Aorta (tissue), 5 donors: ENCODE measurements around the gene LYPLA2. TPM values are rescaled to one million over a fixed set of nuclear protein-coding genes. Genes with fewer than 3 reads are reported as not detected.
"Not testable (repeated sequence)": the region's sequence is repeated elsewhere in the genome, so short reads cannot be mapped to it uniquely, and the experiment has no call there.

Experiments used
- ATAC-seq: fragments of 200-7000 bp; cut with Tn5 transposase; one replicate; pipeline ENCODE4 v1.9.1; 2022; ENCODE audit warnings: moderate library complexity; ENCODE audit not compliant: low FRiP score
- DNase-seq, 2 donors: peaks; one replicate each; pipeline ENCODE4 v3.0.0-alpha.2; 2020
- H3K27ac ChIP-seq, 2 donors: one replicate each; pipeline ENCODE4 v1.5.1; 2013; ENCODE audit warnings: low read length in 2 of 2, mild to moderate bottlenecking in 2 of 2, moderate library complexity in 2 of 2, control low read depth in 1 of 2, inconsistent platforms in 1 of 2, low read depth in 1 of 2
- H3K27me3 ChIP-seq, 2 donors: one replicate each; pipeline ENCODE4 v1.6.1; 2013; ENCODE audit warnings: control low read depth in 1 of 2, low read length in 1 of 2, mild to moderate bottlenecking in 1 of 2, moderate library complexity in 1 of 2; ENCODE audit not compliant: insufficient read depth in 2 of 2, control insufficient read depth in 1 of 2
- H3K36me3 ChIP-seq, 2 donors: one replicate each; pipeline ENCODE4 v1.6.1; 2013; ENCODE audit warnings: control low read depth in 1 of 2, low read length in 1 of 2, mild to moderate bottlenecking in 1 of 2; ENCODE audit not compliant: insufficient read depth in 2 of 2, control insufficient read depth in 1 of 2
- H3K4me1 ChIP-seq, 2 donors: one replicate each; pipeline ENCODE4 v1.6.1; 2013; ENCODE audit warnings: low read length in 2 of 2, control low read depth in 1 of 2, mild to moderate bottlenecking in 1 of 2, moderate library complexity in 1 of 2; ENCODE audit not compliant: insufficient read depth in 2 of 2, control insufficient read depth in 1 of 2
- H3K4me3 ChIP-seq, 2 donors: one replicate each; pipeline ENCODE4 v1.5.1; 2013; ENCODE audit warnings: low read length in 2 of 2, control low read depth in 1 of 2, mild to moderate bottlenecking in 1 of 2
- H3K9me3 ChIP-seq: one replicate; pipeline ENCODE4 v1.6.1; 2013; ENCODE audit warnings: mild to moderate bottlenecking, low read length; ENCODE audit not compliant: control insufficient read depth
- WGBS, 2 donors: extraction: QIAGEN DNeasy Blood & Tissue Kit; methylation state at CpG; one replicate each; pipeline ENCODE4 v1.1.7; 2013; 5-methylcytosine and 5-hydroxymethylcytosine counted together
- intact Hi-C, 2 donors: fragments of 100-400 bp; cut with DNase I; formaldehyde crosslinking; loops; one replicate each; pipeline versions ENCODE4 v1.14.2 to v1.15.0; 2022
- polyA plus RNA-seq, 2 donors: library from polyadenylated mRNA; stranded (reverse); fragments of 200-250 nt; gene quantifications; one replicate each; pipeline ENCODE4 v1.2.3, GENCODE V29; 2013
- total RNA-seq, 2 donors: library from RNA; stranded (reverse); fragmentation: NEBNext Ultra II Directional; extraction: Animal tissue kit (Norgen Biotek cat#: 25700); gene quantifications; one replicate each; pipeline ENCODE4 v1.2.1, GENCODE V29; 2021
- donor health status: healthy with polysubstance abuse.
- donor health status: Bipolar disorder and iron deficiency.
- donor health status: DM: no; HTN: no; CAD: no.
- donor health status: DM: no; HTN: no; CAD: no.
- donor health status: DM: yes; HTN: yes; CAD: no.

LYPLA2 gene
- total and polyA plus RNA-seq, 4 donors = 17.3 to 32.5 (median 30.6) TPM

DNA sequence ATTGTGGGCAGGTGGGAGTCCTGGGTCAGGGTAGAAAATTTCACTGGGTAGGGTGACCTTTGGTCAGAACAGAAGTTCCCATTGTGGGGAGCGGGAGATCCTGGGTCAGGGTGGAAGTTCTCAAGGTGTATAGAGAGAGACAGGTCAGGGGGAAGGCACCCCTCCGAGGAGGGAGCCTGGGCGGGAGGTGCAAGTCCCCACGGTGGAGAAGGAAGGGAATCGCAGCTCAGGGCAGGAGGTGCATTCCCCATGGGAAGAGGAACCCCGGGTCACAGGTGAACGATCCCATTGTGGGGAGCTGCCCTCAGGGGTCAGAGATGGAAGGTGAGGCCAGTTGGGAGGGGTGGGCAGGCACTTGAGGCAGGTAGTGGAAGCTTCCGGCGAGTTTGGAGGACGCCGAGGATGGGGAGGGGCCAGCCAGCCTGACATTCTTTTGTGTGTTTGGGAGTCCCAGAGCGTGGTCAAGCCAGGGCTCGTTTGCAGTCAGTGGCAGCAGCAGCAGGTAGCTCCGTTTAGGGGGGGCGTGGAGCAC lies 637 bp downstream of the LYPLA2 start:
- Histone ChIP-seq H3K4me1 (no peaks in the 10 kb centered on the region), H3K27ac (no peak overlapping the region), H3K4me3 (peak overlapping the region; percentile 46 to 57), H3K36me3 (peaks cover 0 to 6% of the 10 kb centered on the region in 2 donors), H3K27me3 (no peaks in the 10 kb centered on the region), H3K9me3 (no peaks in the 10 kb centered on the region)
- DNase-seq = no peak
- intact Hi-C loops = no loop called here
- WGBS, 2 donors = 0% methylated on average over 15 of the region's 15 CpGs
- no peak for ATAC-seq

DNA sequence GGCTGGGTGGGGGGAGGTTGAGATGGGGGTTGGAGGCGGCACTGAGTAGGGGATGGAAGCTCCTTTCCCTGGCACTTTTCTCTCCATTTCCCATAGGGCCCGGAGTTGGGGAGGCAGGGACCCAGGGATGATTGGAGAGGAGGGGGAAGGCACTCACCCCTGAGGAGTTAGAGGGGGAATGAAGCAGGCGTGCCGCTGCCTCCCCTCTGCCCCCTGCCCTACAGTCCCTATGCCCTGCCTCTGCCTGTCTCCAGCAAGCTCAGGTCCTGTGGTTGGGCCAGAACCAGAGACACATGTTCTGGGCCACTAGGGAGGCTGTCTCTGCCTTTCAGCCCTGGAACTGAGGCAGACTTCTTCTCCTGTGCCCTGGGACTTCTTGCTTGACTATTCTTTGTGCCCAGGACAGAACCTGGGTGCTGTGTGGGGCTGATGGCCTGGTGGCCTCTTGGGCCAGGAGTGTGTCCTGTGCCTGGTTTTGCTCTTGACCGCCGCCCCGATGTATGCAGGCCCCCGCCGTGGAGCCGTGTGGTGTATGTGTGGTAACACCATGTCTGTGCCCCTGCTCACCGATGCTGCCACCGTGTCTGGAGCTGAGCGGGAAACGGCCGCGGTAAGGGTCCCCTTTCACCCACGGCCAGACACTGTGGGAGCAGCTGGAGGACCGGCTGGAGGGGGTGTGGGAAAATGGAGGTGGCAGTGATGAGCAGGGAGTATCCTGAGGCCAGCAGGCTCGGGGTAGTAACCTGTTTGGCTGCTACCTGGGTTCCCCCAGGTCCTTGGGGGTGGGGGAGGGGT lies 1.4 kb downstream of the LYPLA2 start:
- 59 to 61% methylated on average over 19 of the region's 19 CpGs for WGBS, 2 donors
- DNase-seq (no peak), ATAC-seq (no peak)
- Histone ChIP-seq H3K27me3 (no peaks in the 10 kb centered on the region), H3K4me1 (no peaks in the 10 kb centered on the region), H3K36me3 (peaks cover 0 to 3% of the 10 kb centered on the region in 2 donors), H3K27ac (no peak overlapping the region), H3K4me3 (no peak overlapping the region), H3K9me3 (no peaks in the 10 kb centered on the region)
- intact Hi-C loops = no loop called here

DNA sequence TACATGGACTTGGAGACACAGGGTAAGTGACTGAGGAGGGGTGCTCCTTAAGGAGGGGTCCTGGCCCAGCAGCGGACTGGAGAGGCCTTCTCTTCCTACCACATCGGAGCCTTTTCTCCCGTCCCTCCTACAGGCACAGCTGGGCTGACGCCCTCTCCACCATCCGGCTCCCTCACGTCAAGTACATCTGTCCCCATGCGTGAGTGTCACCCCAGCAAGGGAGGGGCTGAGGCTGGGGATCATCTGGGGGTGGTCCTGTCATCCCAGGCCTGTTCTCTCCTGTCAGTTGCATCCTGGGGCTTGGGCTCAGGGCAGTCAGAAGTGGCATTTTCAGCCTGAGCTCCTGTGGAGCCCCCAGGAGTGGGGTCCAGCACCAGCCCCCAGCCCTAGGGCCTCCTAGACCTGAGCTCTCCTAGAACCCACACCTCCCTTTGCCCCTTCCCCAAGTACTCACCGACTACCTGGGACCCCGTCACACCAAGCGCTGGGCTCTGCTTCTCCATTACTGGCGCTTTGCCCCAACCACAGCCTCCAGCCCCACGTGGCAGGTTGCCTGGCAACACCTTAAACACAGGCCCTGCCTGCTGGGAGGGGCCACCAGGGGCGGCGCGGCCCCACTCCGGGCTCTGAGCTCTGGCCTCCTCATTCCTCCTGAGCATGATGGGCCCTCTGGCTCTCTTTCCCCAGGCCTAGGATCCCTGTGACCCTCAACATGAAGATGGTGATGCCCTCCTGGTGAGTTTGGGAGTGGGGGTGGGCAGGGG lies 2.3 kb downstream of the LYPLA2 start:
- Histone ChIP-seq H3K36me3 (no peaks in the 10 kb centered on the region), H3K9me3 (no peaks in the 10 kb centered on the region), H3K27ac (no peak overlapping the region), H3K27me3 (no peaks in the 10 kb centered on the region), H3K4me3 (no peak overlapping the region), H3K4me1 (no peaks in the 10 kb centered on the region)
- DNase-seq = no peak
- ATAC-seq = no peak
- WGBS, 2 donors = 56 to 58% methylated on average over 16 of the region's 16 CpGs
- intact Hi-C loops = no loop called here

DNA sequence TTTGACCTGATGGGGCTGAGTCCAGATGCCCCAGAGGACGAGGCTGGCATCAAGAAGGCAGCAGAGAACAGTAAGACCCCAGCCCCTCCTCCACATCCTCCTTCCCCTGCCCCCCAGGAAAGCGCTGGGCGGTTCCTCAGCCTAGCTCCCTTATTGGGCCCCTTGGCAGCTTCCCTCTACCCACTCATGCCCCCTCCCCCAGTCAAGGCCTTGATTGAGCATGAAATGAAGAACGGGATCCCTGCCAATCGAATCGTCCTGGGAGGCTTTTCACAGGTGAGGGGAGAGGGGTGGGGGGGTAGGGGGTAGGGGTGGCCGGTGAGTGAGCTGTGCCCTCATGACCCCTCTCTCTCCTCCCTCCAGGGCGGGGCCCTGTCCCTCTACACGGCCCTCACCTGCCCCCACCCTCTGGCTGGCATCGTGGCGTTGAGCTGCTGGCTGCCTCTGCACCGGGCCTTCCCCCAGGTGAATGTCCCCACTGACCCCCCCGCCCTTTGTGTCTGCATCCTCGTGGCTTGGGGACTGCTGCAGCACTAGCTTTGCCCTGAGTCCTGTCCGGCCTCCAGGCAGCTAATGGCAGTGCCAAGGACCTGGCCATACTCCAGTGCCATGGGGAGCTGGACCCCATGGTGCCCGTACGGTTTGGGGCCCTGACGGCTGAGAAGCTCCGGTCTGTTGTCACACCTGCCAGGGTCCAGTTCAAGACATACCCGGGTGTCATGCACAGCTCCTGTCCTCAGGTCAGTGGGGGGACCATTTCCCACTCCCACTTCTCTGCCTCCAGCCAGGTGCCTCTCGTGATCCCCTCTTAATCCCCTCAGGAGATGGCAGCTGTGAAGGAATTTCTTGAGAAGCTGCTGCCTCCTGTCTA lies 3.2 kb downstream of the LYPLA2 start:
- no peaks in the 10 kb centered on the region for H3K27me3 ChIP-seq
- H3K9me3 ChIP-seq = no peaks in the 10 kb centered on the region
- no peak overlapping the region for H3K4me3 ChIP-seq
- H3K27ac ChIP-seq = no peak overlapping the region
- ATAC-seq (no peak), DNase-seq (no peak)
- intact Hi-C loops = no loop called here
- no peaks in the 10 kb centered on the region for H3K4me1 ChIP-seq
- WGBS, 2 donors = 65 to 73% methylated on average over 20 to 21 of the region's 21 CpGs
- H3K36me3 ChIP-seq = no peaks in the 10 kb centered on the region

DNA sequence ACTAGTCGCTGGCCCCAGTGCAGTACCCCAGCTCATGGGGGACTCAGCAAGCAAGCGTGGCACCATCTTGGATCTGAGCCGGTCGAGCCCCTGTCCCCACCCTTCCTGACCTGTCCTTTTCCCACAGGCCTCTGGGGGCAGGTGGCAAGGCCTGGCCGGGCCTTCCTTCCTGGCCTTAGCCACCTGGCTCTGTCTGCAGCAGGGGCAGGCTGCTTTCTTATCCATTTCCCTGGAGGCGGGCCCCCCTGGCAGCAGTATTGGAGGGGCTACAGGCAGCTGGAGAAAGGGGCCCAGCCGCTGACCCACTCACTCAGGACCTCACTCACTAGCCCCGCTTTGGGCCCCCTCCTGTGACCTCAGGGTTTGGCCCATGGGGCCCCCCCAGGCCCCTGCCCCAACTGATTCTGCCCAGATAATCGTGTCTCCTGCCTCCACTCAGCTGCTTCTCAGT lies 3.8 kb downstream of the LYPLA2 start:
- 65 to 80% methylated on average over 8 to 9 of the region's 9 CpGs for WGBS, 2 donors

DNA sequence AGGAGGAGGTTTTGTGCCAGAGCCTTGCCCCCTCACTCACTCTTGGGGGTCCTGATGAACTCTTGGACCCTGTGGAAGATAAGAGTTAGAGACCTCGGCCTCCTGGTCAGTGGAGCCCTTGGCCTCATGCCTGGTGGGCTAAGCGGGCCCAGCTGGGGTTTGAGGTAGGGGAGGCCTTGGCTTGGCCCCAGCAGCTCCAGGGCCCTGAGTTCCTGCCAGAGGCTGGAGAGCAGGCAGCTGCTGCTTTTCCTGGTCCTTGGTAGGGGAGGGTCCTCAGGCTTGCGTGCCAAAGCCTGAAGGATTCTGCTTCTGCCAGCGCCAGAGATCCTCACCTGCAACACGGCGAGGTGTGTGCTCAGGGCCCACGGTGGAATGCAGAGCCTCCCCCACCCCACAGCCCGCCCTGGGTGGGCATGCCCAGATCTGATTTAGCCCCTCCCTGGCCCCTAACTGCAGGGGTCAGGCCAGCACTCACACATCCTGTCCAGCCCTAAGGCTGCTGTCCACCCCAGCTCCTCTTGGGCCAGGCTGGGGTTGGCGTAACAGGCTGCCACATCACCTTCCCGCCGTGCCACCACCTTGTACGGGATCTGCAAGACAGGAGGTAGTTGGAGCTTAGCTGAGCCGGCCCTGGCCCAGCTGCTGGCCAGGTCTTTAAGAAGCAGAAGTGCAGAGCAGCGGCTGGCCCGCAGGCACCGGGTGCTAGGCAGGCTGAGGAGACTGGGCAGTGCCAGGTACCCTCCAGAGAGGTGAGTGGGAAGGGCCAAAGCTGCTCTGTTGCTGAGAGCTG lies 4.9 kb downstream of the LYPLA2 start:
- H3K4me3 ChIP-seq = no peak overlapping the region
- 79 to 80% methylated on average over 15 to 16 of the region's 16 CpGs for WGBS, 2 donors
- H3K27ac ChIP-seq = no peak overlapping the region
- H3K9me3 ChIP-seq = no peaks in the 10 kb centered on the region
- peaks cover 0 to 4% of the 10 kb centered on the region in 2 donors for H3K4me1 ChIP-seq
- DNase-seq (no peak), ATAC-seq (no peak)
- no peaks in the 10 kb centered on the region for H3K27me3 ChIP-seq
- intact Hi-C loops = no loop called here
- H3K36me3 ChIP-seq = no peaks in the 10 kb centered on the region

More for the DNA sequence above, 3.8 kb downstream of the LYPLA2 start:
- H3K4me3 ChIP-seq, ATAC-seq, H3K27me3 ChIP-seq, DNase-seq, H3K9me3 ChIP-seq, intact Hi-C loops, H3K36me3 ChIP-seq, H3K27ac ChIP-seq, H3K4me1 ChIP-seq: not testable (repeated sequence)

DNA sequence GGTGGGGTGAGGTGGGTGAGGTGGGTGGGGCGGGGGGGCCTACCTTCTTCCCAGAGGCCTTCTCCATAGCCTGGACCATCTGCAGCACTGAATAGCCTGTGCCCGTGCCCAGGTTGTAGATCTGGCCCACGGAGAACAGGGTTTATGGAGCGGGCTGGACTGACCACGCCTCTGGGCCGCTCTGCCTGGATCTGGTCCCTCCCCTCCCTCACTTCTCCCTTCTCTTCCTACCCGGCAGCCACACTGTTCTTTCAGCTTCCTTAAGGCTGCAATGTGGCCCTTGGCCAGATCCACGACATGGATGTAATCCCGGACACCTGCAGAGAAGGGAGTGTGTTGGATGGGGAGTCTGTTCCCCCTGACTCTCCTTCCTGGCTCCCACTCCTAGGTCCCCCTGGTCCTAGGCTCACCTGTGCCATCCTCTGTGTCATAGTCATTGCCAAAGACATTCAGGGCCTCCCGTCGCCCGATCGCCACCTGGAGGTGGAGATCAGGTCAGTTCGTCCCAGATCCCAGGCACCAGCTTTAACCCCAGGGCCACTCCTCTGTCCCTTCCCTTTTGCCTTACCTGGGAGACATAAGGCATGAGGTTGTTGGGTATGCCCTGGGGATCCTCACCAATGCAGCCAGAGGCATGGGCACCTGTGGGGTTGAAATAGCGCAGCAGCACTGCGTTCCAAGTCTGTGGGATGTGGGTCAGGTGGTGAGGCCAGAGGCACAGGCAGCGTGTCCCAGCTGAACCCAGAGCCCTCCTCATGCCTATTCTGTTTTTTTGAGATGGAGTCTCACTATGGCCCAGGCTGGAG lies 5.7 kb downstream of the LYPLA2 start:
- Histone ChIP-seq H3K27ac (no peak overlapping the region), H3K4me1 (peaks cover 0 to 4% of the 10 kb centered on the region in 2 donors), H3K4me3 (no peak overlapping the region), H3K36me3 (no peaks in the 10 kb centered on the region), H3K9me3 (no peaks in the 10 kb centered on the region), H3K27me3 (no peaks in the 10 kb centered on the region)
- intact Hi-C loops = no loop called here
- WGBS, 2 donors = 67 to 70% methylated on average over 17 of the region's 17 CpGs
- ATAC-seq (no peak), DNase-seq (no peak)
